Measurements from ENCODE around the gene APOL2. TPM values are rescaled to one million over a fixed set of nuclear protein-coding genes. Genes with fewer than 3 reads are reported as not detected.

APOL2 gene
- total and polyA plus RNA-seq, 12 donors: 28.6 to 215 (median 53.3) TPM

DNA sequence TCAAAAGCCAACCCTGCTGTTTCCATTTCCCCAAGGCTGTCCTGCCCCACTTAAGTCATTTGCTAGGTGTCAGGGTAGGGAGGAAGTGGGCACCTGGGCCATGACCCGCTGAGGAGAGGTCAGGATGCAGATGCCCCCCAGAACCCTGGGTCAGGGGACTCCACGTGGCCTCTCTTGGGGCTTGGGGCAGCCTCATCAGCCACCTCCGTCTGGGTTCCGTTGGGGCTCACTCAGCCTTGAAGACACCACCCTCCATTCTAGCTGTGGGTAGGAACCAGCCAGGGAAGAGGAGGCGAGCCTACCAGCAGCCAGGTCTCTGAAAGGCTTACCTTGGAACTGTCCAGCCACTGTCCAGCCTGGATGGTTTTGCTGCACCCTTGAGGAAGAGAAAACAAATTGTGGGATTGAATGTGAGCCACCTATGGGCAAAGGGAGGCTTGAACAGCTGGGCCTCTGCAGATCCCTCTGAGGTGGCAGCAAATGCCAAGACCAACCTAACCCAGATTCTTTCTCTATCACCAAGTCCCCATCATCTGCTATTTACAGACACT, 40.3 kb downstream of the APOL2 start:
- TF ChIP-seq, protein P1, sequence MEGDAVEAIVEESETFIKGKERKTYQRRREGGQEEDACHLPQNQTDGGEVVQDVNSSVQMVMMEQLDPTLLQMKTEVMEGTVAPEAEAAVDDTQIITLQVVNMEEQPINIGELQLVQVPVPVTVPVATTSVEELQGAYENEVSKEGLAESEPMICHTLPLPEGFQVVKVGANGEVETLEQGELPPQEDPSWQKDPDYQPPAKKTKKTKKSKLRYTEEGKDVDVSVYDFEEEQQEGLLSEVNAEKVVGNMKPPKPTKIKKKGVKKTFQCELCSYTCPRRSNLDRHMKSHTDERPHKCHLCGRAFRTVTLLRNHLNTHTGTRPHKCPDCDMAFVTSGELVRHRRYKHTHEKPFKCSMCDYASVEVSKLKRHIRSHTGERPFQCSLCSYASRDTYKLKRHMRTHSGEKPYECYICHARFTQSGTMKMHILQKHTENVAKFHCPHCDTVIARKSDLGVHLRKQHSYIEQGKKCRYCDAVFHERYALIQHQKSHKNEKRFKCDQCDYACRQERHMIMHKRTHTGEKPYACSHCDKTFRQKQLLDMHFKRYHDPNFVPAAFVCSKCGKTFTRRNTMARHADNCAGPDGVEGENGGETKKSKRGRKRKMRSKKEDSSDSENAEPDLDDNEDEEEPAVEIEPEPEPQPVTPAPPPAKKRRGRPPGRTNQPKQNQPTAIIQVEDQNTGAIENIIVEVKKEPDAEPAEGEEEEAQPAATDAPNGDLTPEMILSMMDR (IDR thresholded peaks at IDR 0.05): peak in 2 of 9 donors; percentile 7 to 11
- H3K4me1 ChIP-seq: peaks cover 8 to 82% (median 58%) of the 10 kb centered on the region in 9 donors
- intact Hi-C loops (cut with DNase I): loop anchor here in 9 of 10 donors (5.0 to 10.0 kb wide), 8 partner anchors 38 to 286 kb away; partner anchors contain the start of genes APOL2 (in 5 of the 9) and TXN2 (in 3 of the 9)
- H3K9me3 ChIP-seq: no peaks in the 10 kb centered on the region
- H3K36me3 ChIP-seq: peaks cover 0 to 12% (median 0%) of the 10 kb centered on the region in 9 donors
- H3K27ac ChIP-seq: peak overlapping the region in 5 of 10 donors; percentile 40 to 81 (median 71)
- DNase-seq (no peak), ATAC-seq (no peak)
- no peaks in the 10 kb centered on the region for H3K27me3 ChIP-seq
- WGBS, 2 donors: 74 to 94% methylated on average over 5 of the region's 5 CpGs
- no peak overlapping the region for H3K4me3 ChIP-seq

DNA sequence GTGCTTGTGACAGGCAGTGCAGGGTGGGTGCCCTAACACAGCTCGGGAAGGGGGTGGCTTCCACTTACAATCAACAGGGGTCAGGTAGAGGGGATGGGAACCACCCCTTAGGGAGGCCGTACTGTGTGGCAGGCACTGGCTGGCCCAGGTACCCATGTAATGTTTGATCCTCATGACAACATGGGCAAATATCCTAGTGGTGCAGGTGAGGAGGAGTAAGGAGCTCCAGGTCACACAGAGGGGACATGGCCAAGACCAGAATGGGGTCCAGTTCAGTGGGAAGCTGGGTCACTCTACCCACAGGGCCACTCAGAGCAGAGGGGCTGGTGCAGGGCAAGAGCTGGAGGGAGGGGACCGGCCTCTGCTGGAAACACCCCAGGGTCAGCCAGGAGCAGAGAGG, 40.8 kb downstream of the APOL2 start:
- DNase-seq: no peak
- peaks cover 8 to 82% (median 58%) of the 10 kb centered on the region in 9 donors for H3K4me1 ChIP-seq
- WGBS, 2 donors: 92 to 94% methylated on average over 3 of the region's 3 CpGs
- H3K27me3 ChIP-seq: no peaks in the 10 kb centered on the region
- H3K27ac ChIP-seq: peak overlapping the region in 7 of 10 donors; percentile 40 to 81 (median 66)
- no peaks in the 10 kb centered on the region for H3K9me3 ChIP-seq
- ATAC-seq: no peak
- H3K4me3 ChIP-seq: no peak overlapping the region
- TF ChIP-seq, protein P1 (IDR thresholded peaks at IDR 0.05): no peak
- intact Hi-C loops (cut with DNase I): loop anchor here in 9 of 10 donors (5.0 to 10.0 kb wide), 8 partner anchors 39 to 286 kb away; partner anchors contain the start of genes APOL2 (in 5 of the 9) and TXN2 (in 3 of the 9)
- H3K36me3 ChIP-seq: peaks cover 0 to 17% (median 0%) of the 10 kb centered on the region in 9 donors

DNA sequence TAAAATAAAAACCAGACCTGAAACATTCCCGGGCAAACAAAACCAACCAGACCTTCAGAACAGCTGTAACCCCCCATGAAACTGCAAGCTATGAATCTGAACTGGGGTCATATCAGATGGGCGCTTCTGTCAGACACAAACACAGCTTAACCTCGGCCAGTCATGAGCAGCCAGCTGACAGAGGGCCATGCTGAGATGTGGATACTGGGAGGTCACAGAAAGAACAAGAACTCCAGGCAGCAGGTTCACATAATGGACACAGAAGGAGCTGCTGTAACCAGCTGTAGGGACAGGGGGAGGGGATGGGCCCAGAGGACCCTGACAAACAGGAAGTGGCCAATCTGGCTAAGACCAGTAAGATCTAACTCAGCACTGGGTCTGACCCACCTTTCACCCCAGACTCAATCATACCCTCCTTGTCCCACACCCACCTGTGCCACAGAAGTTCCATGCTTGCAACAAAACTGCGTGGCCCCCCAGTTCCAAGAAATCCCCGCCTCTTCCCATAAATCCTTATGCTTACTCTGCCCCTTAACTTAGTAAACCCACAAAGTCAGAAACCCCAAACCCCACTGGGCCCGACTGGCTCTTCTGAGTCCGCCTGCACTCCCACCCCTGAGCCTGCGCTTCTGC, 41.7 kb downstream of the APOL2 start:
- TF ChIP-seq, protein P1 (IDR thresholded peaks at IDR 0.05): no peak
- H3K27ac ChIP-seq: peak overlapping the region in 9 of 10 donors; percentile 11 to 81 (median 66)
- WGBS, 2 donors: 59 to 64% methylated on average over 8 of the region's 8 CpGs
- ATAC-seq (peak in 4 of 8 donors; percentile 22 to 29 (median 26)), DNase-seq (peak in 1 of 2 donors; percentile 50)
- no peaks in the 10 kb centered on the region for H3K27me3 ChIP-seq
- intact Hi-C loops (cut with DNase I): loop anchor here in 9 of 10 donors (5.0 to 10.0 kb wide), 8 partner anchors 40 to 287 kb away; partner anchors contain the start of genes APOL2 (in 5 of the 9) and TXN2 (in 3 of the 9)
- peaks cover 0 to 21% (median 0%) of the 10 kb centered on the region in 9 donors for H3K36me3 ChIP-seq
- no peak overlapping the region for H3K4me3 ChIP-seq
- H3K9me3 ChIP-seq: no peaks in the 10 kb centered on the region
- H3K4me1 ChIP-seq: peaks cover 8 to 81% (median 56%) of the 10 kb centered on the region in 9 donors

DNA sequence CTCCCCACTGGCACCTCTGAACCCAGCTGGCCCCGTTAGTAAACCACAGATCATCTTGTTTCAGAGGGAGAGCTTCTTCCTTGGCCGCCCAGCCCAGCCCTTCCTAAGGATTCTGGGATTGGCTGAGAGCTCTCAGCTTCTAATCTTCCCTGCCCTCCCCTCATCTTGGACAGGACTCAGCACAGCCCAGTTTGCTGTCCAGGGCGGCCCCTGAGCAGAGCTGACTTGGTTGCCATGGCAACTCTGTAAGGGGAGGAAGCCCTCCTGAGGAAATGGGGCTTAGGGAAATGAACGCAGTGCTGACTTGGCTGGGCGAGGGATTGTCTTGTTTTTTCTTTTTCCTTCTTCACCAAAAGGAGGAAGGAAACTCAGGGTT, 42.3 kb downstream of the APOL2 start:
- H3K27ac ChIP-seq: peak overlapping the region in 9 of 10 donors; percentile 11 to 81 (median 66)
- no peaks in the 10 kb centered on the region for H3K27me3 ChIP-seq
- ATAC-seq: peak in 7 of 8 donors; percentile 30 to 72 (median 62)
- H3K4me1 ChIP-seq: peaks cover 6 to 81% (median 54%) of the 10 kb centered on the region in 9 donors
- H3K4me3 ChIP-seq: no peak overlapping the region
- H3K36me3 ChIP-seq: peaks cover 0 to 26% (median 0%) of the 10 kb centered on the region in 9 donors
- 28 to 31% methylated on average over 5 of the region's 5 CpGs for WGBS, 2 donors
- intact Hi-C loops (cut with DNase I): loop anchor here in 9 of 10 donors (5.0 to 10.0 kb wide), 8 partner anchors 40 to 288 kb away; partner anchors contain the start of genes APOL2 (in 5 of the 9) and TXN2 (in 3 of the 9)
- H3K9me3 ChIP-seq: no peaks in the 10 kb centered on the region
- DNase-seq: peak in 1 of 2 donors; percentile 74
- TF ChIP-seq, protein P1 (IDR thresholded peaks at IDR 0.05): no peak
